Choroid plexus epithelial cell (primary cell): ENCODE measurements around the gene CCDC38.

Experiments
- DNase-seq: peaks from one replicate; pipeline ENCODE4 v3.0.0-alpha.2; 2010; ENCODE audit warnings: low read depth
- H3K4me3 ChIP-seq: 2 replicates; pipeline ENCODE4 v1.5.1; 2011; ENCODE audit warnings: low read depth, mild to moderate bottlenecking, control low read depth, low read length, moderate library complexity
- TF ChIP-seq, protein P1 (sequence below): conservative IDR thresholded peaks from 2 replicates; pipeline ENCODE4 v1.5.1; 2011; ENCODE audit warnings: low read depth, mild to moderate bottlenecking, control low read depth, inconsistent platforms, low read length, moderate library complexity

Gene CCDC38

GRCh38 chr12:95829395-95829794 lies 113.0 kb downstream of the CCDC38 start:
- peak; percentile 10 for DNase-seq
- H3K4me3 ChIP-seq, result no peak overlapping the region
- TF ChIP-seq, protein P1, sequence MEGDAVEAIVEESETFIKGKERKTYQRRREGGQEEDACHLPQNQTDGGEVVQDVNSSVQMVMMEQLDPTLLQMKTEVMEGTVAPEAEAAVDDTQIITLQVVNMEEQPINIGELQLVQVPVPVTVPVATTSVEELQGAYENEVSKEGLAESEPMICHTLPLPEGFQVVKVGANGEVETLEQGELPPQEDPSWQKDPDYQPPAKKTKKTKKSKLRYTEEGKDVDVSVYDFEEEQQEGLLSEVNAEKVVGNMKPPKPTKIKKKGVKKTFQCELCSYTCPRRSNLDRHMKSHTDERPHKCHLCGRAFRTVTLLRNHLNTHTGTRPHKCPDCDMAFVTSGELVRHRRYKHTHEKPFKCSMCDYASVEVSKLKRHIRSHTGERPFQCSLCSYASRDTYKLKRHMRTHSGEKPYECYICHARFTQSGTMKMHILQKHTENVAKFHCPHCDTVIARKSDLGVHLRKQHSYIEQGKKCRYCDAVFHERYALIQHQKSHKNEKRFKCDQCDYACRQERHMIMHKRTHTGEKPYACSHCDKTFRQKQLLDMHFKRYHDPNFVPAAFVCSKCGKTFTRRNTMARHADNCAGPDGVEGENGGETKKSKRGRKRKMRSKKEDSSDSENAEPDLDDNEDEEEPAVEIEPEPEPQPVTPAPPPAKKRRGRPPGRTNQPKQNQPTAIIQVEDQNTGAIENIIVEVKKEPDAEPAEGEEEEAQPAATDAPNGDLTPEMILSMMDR, result no peak

DNA sequence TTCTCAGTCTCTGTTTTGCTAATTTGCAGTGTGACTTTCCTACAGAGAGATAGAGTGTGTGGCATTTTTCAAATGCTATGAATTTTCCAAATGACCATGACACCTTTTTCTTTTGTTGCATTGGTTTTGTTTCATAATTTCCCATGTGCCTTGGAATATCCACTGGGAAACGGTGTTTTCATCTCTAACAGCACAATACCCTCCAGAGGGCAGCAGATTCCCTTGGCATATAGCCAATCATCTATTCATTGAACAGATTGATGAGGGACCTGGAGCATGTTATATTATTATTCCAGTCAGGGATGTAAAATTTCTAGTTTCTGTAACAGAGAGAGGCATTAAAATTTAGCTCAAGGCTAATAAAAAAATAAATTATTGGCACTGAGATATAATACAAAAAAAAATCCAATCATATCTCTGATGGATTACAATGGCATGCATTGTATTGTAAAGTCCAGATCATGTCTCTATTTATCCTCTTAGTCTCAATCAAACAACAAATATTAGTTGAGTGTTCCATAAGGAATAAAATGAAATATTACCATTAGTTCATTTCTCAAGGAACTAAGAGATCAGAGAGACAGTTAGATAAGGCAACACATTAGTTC lies 122.2 kb downstream of the CCDC38 start:
- peak; percentile 72 for DNase-seq
- H3K4me3 ChIP-seq, result no peak overlapping the region
- TF ChIP-seq, protein P1, result peak; percentile 71
